NCI-H146 treated with DMSO at 0.1 percent for 48 hours (cell line): ENCODE results near the gene CD79A.
A peak's percentile ranks its signal among the peaks of the same experiment; 100 is the strongest.
"Not testable (repeated sequence)": the region's sequence is repeated elsewhere in the genome, so short reads cannot be mapped to it uniquely, and the experiment has no call there.

Experiments
- DNase-seq: peaks from one replicate; lab custom pipeline; 2025; ENCODE audit not compliant: unreplicated experiment; lab: John Stamatoyannopoulos, UW

CD79A gene

DNA sequence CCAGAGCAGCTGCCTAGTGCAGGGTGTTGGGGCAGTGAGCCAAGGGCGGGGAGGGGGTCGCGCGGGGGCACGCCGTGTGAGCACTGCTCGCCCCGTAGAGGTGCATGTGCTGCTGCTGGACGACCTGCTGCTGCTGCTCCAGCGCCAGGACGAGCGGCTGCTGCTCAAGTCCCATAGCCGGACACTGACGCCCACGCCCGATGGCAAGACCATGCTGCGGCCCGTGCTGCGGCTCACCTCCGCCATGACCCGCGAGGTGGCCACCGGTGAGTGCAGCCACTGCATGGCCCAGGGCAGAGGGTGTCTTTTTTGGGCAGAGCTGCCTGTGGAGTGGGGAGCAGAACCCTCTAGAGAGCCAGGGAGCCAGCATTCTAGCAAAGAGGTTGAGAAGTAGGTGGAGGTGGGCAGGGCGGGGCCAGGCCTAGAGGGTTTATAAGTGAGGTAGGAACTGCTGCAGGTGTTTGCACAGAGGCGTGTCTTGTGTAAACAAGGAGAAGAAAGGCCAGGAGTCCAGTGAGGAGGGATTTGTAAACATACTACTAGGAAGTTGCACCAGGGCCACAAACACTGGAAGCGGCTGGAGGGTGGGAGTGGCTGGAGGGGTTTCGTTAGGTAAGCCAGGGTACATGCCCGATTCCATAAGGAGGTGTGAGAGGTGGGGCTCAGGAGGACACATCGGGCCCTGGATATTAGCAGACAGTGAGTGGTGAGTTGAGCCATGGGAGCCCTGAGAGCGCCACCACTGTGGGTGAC is 27.2 kb downstream of the CD79A start:
- peak; percentile 93 for DNase-seq

DNA sequence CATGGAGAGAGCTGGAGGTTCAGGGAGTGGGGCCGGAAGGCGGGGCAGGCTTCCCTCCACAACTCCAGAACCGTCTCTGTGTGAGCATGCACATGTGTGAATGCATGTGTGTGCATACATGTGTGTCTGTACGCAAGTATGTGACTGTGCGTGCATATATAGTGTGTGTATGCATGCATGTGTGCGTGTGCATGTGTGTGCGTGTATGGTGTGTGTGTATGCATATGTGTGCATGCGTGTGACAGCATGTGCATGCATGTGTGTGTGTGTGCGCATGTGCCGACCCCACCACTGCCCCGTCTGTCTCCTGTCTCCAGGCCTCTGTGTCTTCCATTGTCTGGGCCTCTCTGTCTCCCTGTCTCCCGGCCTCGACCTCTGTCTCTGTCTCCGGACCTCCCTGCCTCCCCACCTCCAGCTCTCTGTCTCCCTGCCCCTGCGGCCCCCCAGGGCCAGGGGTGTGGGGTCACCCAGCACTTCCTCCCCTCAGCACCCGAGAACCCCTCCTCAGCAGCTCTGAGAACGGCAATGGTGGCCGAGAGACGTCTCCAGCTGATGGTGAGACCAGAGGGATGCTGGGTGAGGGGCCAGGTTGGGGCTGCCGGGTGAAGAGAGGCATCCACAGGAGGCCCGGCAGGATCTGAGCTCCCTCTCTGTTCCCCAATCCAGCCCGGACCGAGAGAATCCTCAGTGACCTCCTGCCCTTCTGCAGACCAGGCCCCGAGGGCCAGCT is 28.4 kb downstream of the CD79A start:
- no peak for DNase-seq

DNA sequence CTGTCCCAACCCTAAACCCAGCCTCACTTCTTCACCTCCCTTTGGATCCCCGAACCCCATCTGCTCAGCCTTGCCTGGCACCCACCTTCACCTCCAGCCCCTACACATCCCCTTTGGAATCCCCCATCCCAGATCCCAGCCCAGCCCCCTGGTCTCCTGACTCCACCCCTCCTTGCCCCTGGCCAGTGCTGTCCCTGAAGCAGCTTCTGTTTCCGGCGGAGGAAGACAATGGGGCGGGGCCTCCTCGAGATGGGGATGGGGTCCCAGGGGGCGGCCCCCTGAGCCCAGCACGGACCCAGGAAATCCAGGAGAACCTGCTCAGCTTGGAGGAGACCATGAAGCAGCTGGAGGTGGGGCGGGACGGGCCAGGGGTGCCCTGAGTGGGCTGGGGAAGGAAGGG is 29.2 kb downstream of the CD79A start:
- no peak for DNase-seq

DNA sequence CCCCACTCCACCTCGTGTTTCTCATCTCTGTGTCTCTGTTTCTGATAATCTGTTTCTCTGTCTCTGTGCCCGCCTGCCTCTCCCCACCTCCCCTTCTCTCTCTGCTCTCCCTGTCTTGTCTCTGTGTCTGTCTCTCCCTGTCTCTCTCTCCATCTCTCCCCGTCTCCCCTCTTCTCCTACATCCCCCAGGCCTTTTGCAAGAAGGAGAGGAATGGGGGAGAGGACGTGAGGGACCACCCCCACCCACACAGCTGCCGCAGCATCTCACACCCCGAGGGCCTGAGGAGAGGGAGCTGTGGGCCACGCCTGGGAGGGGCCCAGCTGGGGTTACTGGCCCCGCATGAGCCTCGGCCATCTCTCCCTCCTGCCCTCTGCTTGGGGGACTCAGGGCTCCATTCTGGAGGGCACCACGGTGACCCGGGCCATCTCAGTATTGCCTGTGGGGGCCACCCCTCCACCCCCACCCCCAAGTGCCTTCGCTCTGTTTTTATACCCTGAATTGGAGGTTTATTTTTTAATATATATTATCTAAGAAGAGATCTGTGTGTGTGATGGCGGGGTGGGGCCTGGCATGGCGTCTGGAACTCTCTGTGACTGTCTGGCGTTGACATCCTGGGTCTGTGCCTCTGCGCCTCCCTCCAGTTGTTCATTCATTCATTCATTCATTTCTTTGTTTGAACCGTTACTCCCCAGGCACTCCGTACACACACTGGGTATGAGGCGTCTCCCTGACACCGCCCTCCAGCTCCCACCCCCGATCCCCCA is 30.0 kb downstream of the CD79A start:
- DNase-seq: no peak

DNA sequence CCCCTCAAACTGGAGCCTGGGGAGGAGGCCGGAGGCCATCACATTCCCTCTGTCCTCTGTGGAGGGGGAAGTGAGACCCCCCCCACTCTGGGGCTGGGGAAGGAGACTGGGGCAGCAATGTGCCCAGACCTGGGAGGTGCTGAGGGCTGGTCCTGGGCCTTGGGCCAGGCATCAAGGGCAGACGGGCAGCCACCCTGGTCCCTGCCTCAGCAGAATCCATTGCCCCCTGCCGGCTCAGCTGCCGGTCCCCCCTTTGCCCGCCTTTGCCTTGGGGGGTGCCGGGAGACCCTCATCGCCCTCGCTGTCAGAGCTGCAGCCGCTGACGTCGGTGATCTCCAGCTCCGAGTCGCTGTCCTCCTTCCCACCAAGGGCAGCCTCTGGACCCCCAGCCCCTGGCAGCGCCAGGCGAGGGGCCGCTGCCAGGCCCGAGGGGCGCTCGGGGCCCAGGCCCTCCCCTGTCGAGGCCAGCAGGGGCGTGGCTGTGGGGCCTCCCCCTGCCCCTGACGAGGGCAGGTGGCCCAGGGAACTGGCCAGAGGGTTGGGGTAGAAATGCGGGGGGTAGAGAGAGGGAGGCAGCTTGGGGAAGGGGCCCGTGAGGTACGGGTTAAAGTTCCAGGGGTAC is 31.0 kb downstream of the CD79A start:
- DNase-seq: no peak

DNA sequence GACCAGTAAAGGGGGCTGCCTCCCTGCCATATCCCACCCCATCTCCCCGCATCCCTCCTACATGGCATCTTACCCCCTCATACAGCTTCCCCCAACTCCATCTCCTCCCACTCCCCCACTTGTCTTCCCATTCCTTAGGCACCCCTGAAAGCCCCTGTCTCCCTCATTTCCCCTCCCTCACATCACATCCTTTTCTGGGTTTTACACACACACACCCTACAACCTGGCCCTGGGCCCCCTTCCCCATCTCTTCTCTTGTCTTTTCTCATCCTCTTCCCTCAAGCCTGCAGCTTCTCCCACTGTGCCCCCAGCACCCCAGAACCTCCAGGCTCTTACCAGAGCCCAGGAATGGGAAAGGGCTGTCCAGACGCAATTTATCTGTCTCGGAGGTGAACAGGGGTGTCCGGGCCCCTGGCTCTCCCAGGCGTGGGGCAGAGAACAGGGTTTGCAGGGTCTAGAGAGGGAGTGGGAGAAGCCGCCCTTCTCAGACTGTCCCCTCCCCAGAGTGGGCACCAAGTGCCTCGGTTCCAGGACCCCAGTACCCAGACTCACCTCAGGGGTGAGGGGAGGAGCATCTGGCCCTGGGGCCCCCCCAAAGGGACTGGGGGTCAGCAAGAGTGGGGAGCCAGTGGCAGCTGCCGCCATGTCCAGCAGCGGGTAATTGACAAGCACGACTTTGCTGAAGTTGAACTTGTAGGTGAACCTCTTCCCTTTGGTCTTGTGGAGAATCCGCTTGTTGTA is 31.8 kb downstream of the CD79A start:
- no peak for DNase-seq

DNA sequence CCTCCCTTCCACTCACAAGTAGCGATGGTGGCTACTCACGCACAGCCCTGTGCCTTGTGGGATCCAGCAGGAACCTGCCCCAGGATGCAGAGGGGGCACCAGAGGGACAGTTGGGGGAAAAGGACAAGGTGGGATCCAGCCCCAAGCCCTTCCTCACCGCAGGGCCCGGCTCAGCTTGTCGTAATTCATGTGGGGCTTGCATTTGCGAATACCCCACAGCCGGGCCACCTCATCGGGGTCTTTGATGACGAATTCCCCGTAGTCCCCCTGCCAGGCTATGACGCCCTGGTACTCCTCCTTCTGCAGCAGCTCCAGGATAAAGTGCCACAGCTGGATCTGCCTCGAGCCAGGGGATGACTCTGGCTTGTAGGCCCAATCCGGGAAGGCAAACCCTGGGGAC is 32.6 kb downstream of the CD79A start:
- DNase-seq: no peak

DNA sequence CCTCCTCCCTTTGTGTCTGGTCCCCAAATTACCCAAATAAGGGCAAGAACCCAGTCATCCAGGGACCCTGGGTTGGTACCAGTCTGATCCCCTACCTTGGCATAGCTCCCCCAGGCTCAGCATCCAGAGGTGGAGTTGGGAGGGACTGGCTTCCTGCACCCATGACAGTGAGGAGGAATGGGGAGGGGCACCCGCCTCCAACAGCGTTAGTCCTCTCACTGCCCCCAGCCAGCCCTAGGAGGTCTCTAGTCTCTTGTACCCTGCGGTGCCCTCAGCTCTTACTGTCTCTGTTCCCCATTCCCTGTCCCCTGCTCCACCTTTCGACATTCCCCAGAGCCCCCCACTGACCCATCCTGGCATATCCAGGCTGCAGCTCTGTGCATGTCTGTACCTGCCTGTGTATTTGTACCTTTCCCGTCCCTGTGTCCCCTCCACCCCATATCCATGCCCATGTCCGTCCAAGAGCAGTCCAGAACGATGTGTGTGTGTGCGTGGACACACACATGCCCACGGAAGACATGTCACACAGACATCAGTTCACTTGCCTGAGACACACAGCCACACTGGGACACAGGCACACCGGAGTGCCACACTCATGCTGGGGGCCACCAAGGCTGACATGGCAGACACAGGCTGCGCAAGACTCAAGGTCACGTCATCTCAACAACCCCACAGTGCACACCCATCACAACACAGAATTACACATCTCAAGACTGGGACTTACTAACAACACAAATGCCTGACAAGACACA is 33.3 kb downstream of the CD79A start:
- DNase-seq: no peak

DNA sequence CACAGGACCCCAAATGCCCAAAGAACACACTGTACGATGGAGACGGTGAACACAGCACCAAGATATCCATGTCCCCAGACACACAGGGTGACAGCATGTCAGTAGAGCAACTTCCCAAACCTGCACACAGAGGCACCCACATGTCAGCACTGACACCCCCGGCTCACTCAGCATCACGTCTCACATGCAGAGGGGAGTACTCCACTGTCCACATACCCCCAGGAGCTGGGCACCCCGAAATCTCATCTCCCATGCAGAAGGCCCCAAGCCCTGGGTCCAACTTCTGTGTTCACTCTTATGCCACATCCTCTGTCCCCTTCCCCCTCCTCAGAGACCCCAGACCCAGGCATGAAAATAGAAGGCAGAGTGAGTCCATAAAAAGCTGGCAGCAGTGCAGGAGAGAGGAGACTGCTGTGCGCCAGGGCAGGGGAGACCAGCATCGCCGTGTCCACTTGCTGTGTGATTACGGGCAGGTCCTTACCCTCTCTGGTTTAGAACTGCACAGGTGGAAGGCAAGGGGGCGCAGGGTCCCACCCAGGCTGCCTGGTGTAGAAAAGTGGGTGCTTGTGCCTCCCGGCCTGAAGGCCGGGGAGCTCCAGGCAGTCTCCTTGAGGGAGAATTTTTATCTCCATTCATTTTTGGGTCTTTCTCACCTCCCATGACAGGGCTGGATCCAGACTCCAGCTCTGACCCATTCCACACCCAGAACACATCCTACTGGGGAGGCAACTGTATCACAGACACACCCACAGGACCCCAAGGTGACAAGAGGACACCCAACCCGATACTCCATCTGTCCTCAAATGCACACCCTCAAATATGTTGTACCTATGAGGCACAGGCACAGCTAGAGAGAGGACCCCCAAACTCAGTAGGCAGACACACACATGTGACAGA is 34.2 kb downstream of the CD79A start:
- no peak for DNase-seq

DNA sequence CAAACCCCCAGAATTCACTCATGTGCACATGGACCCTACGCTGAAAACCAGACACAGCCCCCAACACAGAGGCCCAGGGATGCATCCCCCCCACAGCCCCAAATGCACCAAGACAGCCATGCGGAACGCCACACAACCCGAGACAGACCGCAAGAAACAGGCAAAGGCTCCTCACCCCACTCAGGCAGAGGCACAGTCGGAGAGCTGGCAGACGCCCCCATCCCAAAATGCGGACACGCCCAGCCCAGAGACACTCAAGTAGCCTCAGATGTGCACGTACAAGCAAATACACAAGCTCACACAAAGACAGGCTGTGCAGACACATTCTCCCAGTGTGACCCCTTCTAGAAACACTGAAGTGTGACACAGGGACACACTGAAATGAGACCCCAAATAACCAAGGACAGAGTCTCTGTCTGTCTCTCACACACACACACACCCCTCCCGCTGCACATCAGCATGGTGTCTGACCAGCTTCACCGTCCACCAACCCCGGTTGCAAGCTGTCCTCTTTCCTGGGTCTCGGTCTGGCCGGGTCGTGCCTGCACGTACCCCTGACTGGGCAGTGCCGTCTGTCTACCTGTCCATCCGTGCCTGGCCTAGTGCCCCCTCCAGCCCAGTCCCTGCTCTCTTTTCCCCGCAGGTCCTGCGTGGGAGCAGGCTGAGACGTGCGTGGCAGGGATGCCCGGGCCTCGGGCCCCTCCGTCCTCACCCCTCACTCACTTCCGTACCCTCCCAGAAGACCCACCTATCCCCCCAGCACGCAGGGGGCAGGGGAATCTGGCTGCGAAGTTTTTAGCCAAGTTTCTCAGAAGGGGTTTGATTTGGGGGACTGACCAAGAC is 35.0 kb downstream of the CD79A start:
- no peak for DNase-seq

DNA sequence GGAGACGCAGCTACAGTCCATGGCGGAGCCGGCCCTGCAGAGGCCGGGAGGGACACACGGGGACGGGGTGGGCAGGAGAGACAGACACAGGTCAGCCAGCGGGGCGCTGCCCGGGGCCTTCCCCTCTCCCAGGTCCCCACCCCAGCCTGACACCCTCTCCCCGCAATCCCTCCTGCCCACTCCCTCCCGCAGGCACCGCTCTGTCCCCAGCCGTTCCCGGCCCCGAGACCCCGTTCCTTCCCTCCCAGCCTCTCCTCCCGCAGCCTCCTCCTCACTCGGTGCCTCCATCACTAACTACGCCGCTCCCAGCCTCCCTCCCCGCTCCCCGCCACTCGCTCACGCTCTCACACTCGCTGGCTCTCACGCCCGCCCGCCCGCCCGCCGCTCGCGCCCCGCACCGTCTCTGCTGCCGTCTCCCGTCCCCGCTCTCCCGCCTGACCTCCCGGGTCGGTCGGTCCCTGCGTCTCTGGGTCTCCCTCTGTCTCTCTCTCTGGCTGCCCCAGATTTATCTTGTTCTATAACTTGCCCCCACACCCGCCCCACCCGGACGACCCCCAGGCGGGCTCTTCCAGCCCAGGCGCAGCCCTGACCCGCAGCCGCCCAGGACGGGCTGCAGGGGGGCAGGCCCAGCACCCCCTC is 35.9 kb downstream of the CD79A start:
- no peak for DNase-seq

DNA sequence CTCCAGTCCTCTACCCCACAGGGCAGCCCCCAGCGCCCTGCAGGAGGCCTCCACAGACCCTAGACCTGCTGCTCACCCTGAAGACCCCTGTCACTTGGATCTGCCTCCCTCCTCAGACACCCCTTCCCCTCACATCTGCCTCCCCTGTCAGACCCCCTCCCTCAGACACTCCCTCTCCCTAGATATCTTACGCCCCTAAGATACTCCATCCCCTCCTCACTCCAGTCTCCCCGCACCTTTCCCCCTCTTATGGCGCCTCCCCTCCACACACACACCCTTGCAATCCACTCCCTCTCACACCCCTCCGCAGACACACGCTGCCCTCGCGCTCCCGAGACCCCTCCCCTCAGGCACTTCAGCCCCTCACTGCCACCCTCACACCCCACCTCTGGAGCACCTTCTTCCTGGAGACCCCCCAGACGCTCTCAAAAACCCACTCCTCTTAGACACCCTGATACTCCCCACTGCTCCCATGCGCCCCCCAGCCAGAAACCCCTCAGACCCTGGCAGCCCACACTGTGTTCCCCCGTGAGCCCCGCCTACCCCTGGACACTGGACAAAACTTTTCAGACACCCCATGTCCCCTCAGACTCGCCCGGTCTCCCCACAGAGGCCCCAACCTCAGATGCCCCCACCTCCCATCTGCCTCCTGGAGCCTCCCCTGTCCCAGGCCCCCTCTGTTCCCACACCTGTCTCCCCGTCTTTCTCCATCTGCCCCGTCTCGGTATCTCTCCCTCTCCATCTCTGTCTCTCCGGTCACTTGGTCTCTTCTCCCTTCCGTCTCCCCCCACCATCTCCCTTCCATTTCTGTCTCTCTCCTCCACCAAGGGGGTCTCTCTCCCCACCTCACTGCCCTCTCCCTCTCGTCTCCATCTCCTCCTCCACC is 36.7 kb downstream of the CD79A start:
- no peak for DNase-seq

DNA sequence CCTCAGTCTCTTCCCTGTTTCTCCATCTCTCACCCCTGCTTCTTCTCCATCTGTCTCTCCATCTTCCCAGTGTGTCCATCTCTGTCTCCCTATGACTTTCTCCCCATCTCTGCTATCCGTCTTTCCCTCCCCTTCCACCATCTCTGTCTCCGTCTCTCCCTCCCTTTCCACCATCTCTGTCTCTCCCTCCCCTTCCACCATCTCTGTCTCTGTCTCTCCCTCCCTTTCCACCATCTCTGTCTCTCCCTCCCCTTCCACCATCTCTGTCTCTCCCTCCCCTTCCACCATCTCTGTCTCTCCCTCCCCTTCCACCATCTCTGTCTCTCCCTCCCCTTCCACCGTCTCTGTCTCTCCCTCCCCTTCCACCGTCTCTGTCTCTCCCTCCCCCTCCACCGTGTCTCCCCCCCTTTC is 37.4 kb downstream of the CD79A start:
- DNase-seq: not testable (repeated sequence)

DNA sequence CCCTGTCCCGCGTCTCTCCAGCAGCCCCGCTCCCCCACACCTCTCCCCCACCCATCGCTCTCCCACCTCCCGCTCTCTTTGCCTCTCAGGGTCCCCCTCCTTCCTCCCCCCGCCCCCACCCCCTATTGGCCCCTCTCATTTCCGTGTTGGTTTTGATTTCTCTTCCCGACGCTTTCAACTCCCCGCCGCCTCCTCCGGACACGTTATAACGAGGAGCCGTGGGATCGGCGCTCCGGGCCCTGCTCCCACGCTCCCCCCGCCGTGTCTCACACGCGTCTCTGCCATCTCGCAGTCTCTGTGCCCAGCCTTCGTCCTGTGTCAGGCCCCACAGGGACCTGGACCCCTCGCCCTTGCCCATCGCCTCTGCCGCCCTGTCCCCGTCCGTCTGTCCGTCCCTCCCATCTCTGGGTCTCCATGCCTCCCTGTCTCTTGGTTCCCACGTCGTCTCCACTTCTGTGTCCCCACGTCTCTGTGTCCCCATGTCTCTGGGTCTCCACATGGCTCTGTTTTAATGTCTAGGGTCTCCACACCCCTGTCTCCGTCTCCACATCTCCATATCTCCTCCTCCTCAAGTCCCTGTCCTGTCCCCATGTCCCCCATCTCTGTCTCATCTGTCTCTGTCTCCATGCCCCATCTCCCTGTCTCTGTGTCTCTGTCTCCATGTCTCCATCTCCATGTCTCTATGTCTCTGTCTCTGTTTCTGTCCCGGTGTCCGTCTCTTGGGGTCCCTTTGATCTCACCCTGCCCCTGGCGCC is 38.1 kb downstream of the CD79A start:
- no peak for DNase-seq

DNA sequence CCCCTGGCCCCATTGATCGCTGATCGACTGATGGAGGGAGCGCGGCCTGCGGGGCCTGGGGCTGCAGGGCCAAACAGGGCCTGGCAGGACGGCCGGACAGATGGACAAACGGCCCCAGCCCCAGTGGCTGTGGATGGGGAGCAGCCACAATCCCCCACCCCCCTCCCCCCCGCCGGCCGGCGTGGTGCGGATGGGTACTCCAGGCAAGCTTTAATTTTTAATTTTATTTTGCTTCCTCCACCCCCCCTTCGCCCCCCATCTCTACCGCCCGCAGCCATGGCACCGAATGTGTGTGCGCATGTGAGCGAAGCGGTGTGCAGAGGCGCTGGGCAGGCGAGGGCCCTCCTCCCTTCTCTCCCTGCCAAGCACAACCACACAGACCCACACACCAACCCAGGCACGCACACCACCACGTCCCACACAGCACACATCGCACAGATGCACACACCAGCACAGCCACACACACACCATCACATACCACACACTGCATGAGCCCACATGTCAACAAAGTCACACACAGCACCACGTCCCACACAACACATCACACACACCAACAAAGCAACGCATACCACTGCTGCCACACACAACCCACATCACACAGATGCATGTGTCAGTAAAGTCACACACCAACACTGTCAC is 38.8 kb downstream of the CD79A start:
- no peak for DNase-seq

DNA sequence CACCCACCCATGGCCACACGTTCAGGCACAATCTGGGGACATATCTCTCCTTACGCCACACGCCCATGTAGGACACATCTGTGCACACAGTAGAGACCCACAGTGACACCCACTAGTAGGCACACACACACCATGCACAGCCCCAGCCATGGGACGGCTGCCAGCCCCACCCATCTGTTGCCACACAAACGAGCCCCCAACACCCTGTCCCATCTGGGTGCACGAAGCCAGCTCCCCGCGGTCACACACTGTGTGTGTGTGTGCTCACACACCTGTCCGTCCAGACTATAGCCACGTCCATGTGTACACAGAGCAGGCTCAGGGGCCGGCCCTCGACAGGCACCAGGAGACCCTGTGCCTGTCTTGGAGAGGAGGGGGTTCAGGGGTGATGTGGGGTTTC is 40.6 kb downstream of the CD79A start:
- DNase-seq: no peak
